ENCODE results near the gene CPNE9. TPM values are rescaled to one million over a fixed set of nuclear protein-coding genes. Genes with fewer than 3 reads are reported as not detected.

CPNE9 gene
- polyA plus RNA-seq, 2 donors: 0.05 TPM; not detected in 1

DNA sequence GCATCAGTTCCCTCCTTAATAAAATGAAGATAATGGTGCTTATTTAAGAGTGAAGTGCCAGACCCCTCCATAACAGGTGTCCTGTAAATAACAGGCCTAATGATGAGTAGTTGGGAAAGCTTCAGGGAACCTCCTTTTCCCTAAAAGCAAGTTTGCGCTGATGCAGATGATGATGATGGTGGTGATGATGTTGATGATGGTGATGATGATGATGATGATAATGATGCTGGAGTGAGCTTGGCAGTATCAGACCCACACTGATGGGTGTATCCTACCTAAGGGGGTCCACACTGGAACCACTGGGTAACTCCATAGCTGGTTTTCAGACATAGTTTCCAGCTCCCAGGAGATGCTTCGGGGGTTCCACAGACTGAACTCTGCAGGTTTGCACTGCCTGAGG, 29.9 kb upstream of the CPNE9 start:
- H3K4me3 ChIP-seq (ENCODE audit: low read depth in 1 of 2, low read length in 2 of 2): no peak overlapping the region
- H3K9me3 ChIP-seq (ENCODE audit: control insufficient read depth in 2 of 2, insufficient read depth in 1 of 2, low read depth in 1 of 2, low read length in 1 of 2): no peaks in the 10 kb centered on the region
- no peak overlapping the region for H3K27ac ChIP-seq (ENCODE audit: low read depth in 2 of 2, low read length in 1 of 2)
- H3K36me3 ChIP-seq (ENCODE audit: control insufficient read depth in 2 of 2, insufficient read depth in 2 of 2, low read length in 1 of 2): peaks cover 33 to 51% of the 10 kb centered on the region in 2 donors
- no peaks in the 10 kb centered on the region for H3K4me1 ChIP-seq (ENCODE audit: control insufficient read depth in 2 of 2, insufficient read depth in 2 of 2, low read length in 1 of 2)
- H3K27me3 ChIP-seq (ENCODE audit: control insufficient read depth in 1 of 2, insufficient read depth in 2 of 2, low read length in 2 of 2): no peaks in the 10 kb centered on the region
- WGBS, 2 donors: 95 to 98% methylated on average over 2 of the region's 2 CpGs

DNA sequence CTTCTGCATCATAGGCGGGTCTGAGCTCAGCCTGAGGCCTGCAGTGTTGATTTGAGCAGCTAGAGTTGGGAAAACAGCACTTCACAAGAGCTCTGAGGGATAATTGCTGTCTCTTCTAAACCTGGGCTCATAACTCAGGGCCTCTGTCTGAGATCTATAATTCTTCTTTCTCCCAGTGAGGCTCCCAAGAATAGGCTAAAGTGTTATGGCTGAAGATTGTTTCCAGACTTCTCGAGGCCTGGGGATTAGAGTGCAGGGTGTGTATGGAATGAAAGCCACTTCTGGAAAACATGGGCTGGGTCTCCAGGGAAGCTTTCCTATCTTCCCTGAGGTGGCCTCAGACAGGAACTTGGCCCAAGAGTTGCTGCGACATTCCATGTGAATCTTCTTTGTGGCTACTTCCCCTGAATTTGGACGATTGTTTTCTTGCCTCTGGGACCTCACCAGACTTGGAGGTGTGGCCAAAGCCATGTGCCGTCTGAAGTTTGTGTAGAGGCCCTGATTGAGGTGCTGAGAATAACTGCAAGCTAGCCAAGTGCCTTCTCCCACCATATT, 27.8 kb upstream of the CPNE9 start:
- Histone ChIP-seq H3K27me3 (ENCODE audit: control insufficient read depth in 1 of 2, insufficient read depth in 2 of 2, low read length in 2 of 2) (no peaks in the 10 kb centered on the region), H3K27ac (ENCODE audit: low read depth in 2 of 2, low read length in 1 of 2) (no peak overlapping the region), H3K9me3 (ENCODE audit: control insufficient read depth in 2 of 2, insufficient read depth in 1 of 2, low read depth in 1 of 2, low read length in 1 of 2) (no peaks in the 10 kb centered on the region), H3K4me1 (ENCODE audit: control insufficient read depth in 2 of 2, insufficient read depth in 2 of 2, low read length in 1 of 2) (no peaks in the 10 kb centered on the region), H3K4me3 (ENCODE audit: low read depth in 1 of 2, low read length in 2 of 2) (no peak overlapping the region), H3K36me3 (ENCODE audit: control insufficient read depth in 2 of 2, insufficient read depth in 2 of 2, low read length in 1 of 2) (peaks cover 45 to 61% of the 10 kb centered on the region in 2 donors)
- WGBS, 2 donors: 81 to 83% methylated on average over 5 of the region's 5 CpGs

DNA sequence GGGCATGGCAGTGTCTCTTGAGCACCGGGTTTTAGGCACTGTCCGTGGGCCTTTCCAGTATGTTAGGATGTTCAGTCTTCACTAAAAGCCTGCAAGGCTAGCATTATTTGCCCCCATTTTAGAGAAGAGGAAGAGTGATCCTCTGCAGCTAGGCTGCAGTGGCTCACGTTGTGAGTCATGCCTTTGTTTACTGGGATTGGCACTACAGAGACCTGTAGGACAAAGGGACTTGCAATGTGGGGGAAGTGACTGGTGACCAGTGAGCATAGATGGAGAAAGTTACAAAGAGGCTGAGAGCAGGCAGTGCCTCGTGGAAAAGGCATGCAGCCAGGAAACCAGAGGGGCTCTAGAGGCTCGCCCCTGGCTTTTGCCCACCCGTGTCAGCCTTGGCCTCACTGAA, 26.8 kb upstream of the CPNE9 start:
- WGBS, 2 donors: 76 to 82% methylated on average over 6 of the region's 6 CpGs
- Histone ChIP-seq H3K4me3 (ENCODE audit: low read depth in 1 of 2, low read length in 2 of 2) (no peak overlapping the region), H3K9me3 (ENCODE audit: control insufficient read depth in 2 of 2, insufficient read depth in 1 of 2, low read depth in 1 of 2, low read length in 1 of 2) (no peaks in the 10 kb centered on the region), H3K36me3 (ENCODE audit: control insufficient read depth in 2 of 2, insufficient read depth in 2 of 2, low read length in 1 of 2) (peaks cover 51 to 63% of the 10 kb centered on the region in 2 donors), H3K27ac (ENCODE audit: low read depth in 2 of 2, low read length in 1 of 2) (no peak overlapping the region), H3K27me3 (ENCODE audit: control insufficient read depth in 1 of 2, insufficient read depth in 2 of 2, low read length in 2 of 2) (no peaks in the 10 kb centered on the region), H3K4me1 (ENCODE audit: control insufficient read depth in 2 of 2, insufficient read depth in 2 of 2, low read length in 1 of 2) (no peaks in the 10 kb centered on the region)

GRCh38 chr3:9678493-9678892, 25.1 kb upstream of the CPNE9 start:
- Histone ChIP-seq H3K27me3 (ENCODE audit: control insufficient read depth in 1 of 2, insufficient read depth in 2 of 2, low read length in 2 of 2) (no peaks in the 10 kb centered on the region), H3K9me3 (ENCODE audit: control insufficient read depth in 2 of 2, insufficient read depth in 1 of 2, low read depth in 1 of 2, low read length in 1 of 2) (no peaks in the 10 kb centered on the region), H3K27ac (ENCODE audit: low read depth in 2 of 2, low read length in 1 of 2) (no peak overlapping the region), H3K36me3 (ENCODE audit: control insufficient read depth in 2 of 2, insufficient read depth in 2 of 2, low read length in 1 of 2) (peaks cover 49 to 55% of the 10 kb centered on the region in 2 donors), H3K4me3 (ENCODE audit: low read depth in 1 of 2, low read length in 2 of 2) (no peak overlapping the region), H3K4me1 (ENCODE audit: control insufficient read depth in 2 of 2, insufficient read depth in 2 of 2, low read length in 1 of 2) (no peaks in the 10 kb centered on the region)
- WGBS, 2 donors: 77 to 84% methylated on average over 3 of the region's 3 CpGs

DNA sequence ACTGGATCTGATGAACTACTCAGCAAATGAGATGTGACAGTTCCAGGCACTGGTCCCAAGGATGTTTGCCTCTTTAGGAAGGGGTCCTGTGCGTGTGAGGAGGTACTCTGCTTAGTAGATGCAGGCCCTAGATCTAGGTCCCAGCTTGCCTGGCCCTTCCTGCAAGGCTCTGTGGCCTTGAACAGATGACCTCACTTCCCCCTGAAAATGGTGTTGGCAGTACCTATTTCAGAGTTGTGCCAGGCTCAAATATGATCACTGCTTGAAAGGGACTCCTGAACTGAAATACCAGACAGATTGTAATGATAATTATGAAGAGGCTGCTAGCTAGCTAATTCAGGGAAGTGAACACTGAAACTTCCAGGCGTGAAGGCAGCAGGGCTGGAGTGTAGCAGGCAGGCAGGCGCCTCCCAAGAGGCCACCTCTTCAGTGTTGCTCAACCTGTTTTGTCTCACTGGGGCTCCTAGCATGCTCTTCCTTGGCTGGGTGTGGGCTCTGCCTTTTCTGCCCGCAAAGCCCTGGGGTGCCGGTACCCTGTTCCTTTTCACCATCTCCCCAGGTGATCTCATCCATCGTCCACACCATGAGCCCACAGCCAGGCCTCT, 24.1 kb upstream of the CPNE9 start:
- Histone ChIP-seq H3K9me3 (ENCODE audit: control insufficient read depth in 2 of 2, insufficient read depth in 1 of 2, low read depth in 1 of 2, low read length in 1 of 2) (no peaks in the 10 kb centered on the region), H3K27me3 (ENCODE audit: control insufficient read depth in 1 of 2, insufficient read depth in 2 of 2, low read length in 2 of 2) (no peaks in the 10 kb centered on the region), H3K27ac (ENCODE audit: low read depth in 2 of 2, low read length in 1 of 2) (no peak overlapping the region), H3K4me3 (ENCODE audit: low read depth in 1 of 2, low read length in 2 of 2) (no peak overlapping the region), H3K36me3 (ENCODE audit: control insufficient read depth in 2 of 2, insufficient read depth in 2 of 2, low read length in 1 of 2) (peaks cover 53 to 58% of the 10 kb centered on the region in 2 donors), H3K4me1 (ENCODE audit: control insufficient read depth in 2 of 2, insufficient read depth in 2 of 2, low read length in 1 of 2) (no peaks in the 10 kb centered on the region)
- WGBS, 2 donors: 92 to 93% methylated on average over 6 of the region's 6 CpGs

DNA sequence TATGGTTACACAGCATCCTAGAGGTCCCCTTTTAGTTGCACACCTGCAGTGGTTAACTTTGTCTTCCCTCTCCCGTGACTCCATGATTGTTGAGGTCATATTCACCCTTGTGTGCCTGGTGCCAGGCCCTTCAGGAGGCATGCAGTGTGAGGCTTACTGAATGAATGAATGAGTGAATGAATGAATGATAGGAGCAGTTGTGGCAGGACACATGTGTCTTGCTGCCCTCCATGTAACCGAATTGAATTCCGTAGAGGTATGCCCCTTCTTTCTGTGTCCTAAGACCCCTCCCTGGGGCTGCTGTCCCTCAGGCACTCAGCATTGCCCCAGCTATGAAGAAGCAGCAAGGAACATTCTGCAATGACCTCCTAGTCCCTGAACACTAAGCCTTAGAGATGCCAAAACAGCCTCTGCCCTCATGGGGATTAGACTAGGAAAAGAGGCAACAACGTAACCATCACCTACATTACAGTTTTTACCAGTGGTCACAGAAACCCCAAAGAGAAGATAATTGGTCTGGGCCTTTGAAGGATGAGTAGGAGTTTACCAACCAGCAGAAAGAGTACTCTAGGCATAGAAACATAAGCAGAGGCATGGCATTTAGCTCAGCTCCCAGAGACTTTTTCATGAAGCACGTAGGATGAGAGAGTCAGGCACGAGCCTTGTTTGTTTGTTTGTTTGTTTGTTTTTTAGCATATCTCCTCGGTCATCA, 22.5 kb upstream of the CPNE9 start:
- H3K27me3 ChIP-seq (ENCODE audit: control insufficient read depth in 1 of 2, insufficient read depth in 2 of 2, low read length in 2 of 2): no peaks in the 10 kb centered on the region
- no peaks in the 10 kb centered on the region for H3K9me3 ChIP-seq (ENCODE audit: control insufficient read depth in 2 of 2, insufficient read depth in 1 of 2, low read depth in 1 of 2, low read length in 1 of 2)
- H3K27ac ChIP-seq (ENCODE audit: low read depth in 2 of 2, low read length in 1 of 2): no peak overlapping the region
- H3K4me3 ChIP-seq (ENCODE audit: low read depth in 1 of 2, low read length in 2 of 2): no peak overlapping the region
- WGBS, 2 donors: 88 to 94% methylated on average over 7 of the region's 7 CpGs
- no peaks in the 10 kb centered on the region for H3K4me1 ChIP-seq (ENCODE audit: control insufficient read depth in 2 of 2, insufficient read depth in 2 of 2, low read length in 1 of 2)
- H3K36me3 ChIP-seq (ENCODE audit: control insufficient read depth in 2 of 2, insufficient read depth in 2 of 2, low read length in 1 of 2): peaks cover 61 to 71% of the 10 kb centered on the region in 2 donors

DNA sequence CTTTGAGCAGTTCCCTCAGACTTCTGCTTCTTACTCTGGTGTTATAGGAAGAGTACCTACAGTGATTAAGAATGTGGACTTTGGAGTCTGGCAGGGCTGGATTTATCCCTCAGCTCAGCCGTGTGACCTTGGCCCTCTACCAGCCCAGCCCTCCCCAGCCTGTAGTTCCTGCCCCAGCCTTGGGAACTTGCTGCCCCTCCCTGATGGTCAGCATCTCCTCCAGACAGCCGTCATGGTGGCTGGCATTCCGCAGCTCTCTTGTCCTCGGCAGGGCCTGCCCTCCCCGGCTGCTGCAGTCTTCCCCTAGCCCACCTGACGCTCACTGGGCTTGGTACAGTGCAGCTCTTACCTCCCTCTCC, 21.9 kb upstream of the CPNE9 start:
- H3K27me3 ChIP-seq (ENCODE audit: control insufficient read depth in 1 of 2, insufficient read depth in 2 of 2, low read length in 2 of 2): no peaks in the 10 kb centered on the region
- H3K27ac ChIP-seq (ENCODE audit: low read depth in 2 of 2, low read length in 1 of 2): no peak overlapping the region
- 71 to 89% methylated on average over 6 of the region's 6 CpGs for WGBS, 2 donors
- no peaks in the 10 kb centered on the region for H3K9me3 ChIP-seq (ENCODE audit: control insufficient read depth in 2 of 2, insufficient read depth in 1 of 2, low read depth in 1 of 2, low read length in 1 of 2)
- peaks cover 58 to 74% of the 10 kb centered on the region in 2 donors for H3K36me3 ChIP-seq (ENCODE audit: control insufficient read depth in 2 of 2, insufficient read depth in 2 of 2, low read length in 1 of 2)
- no peaks in the 10 kb centered on the region for H3K4me1 ChIP-seq (ENCODE audit: control insufficient read depth in 2 of 2, insufficient read depth in 2 of 2, low read length in 1 of 2)
- H3K4me3 ChIP-seq (ENCODE audit: low read depth in 1 of 2, low read length in 2 of 2): no peak overlapping the region

- Histone ChIP-seq H3K36me3 (ENCODE audit: control insufficient read depth in 2 of 2, insufficient read depth in 2 of 2, low read length in 1 of 2) (peaks cover 62 to 72% of the 10 kb centered on the region in 2 donors), H3K27ac (ENCODE audit: low read depth in 2 of 2, low read length in 1 of 2) (no peak overlapping the region), H3K9me3 (ENCODE audit: control insufficient read depth in 2 of 2, insufficient read depth in 1 of 2, low read depth in 1 of 2, low read length in 1 of 2) (no peaks in the 10 kb centered on the region), H3K27me3 (ENCODE audit: control insufficient read depth in 1 of 2, insufficient read depth in 2 of 2, low read length in 2 of 2) (no peaks in the 10 kb centered on the region), H3K4me1 (ENCODE audit: control insufficient read depth in 2 of 2, insufficient read depth in 2 of 2, low read length in 1 of 2) (no peaks in the 10 kb centered on the region), H3K4me3 (ENCODE audit: low read depth in 1 of 2, low read length in 2 of 2) (no peak overlapping the region)
- 78 to 93% methylated on average over 6 of the region's 6 CpGs for WGBS, 2 donors
Observed at GRCh38 chr3:9682096-9682495, 21.5 kb upstream of the CPNE9 start.

GRCh38 chr3:9683426-9683825, 20.2 kb upstream of the CPNE9 start:
- H3K27me3 ChIP-seq (ENCODE audit: control insufficient read depth in 1 of 2, insufficient read depth in 2 of 2, low read length in 2 of 2): no peaks in the 10 kb centered on the region
- H3K4me3 ChIP-seq (ENCODE audit: low read depth in 1 of 2, low read length in 2 of 2): no peak overlapping the region
- H3K9me3 ChIP-seq (ENCODE audit: control insufficient read depth in 2 of 2, insufficient read depth in 1 of 2, low read depth in 1 of 2, low read length in 1 of 2): no peaks in the 10 kb centered on the region
- no peaks in the 10 kb centered on the region for H3K4me1 ChIP-seq (ENCODE audit: control insufficient read depth in 2 of 2, insufficient read depth in 2 of 2, low read length in 1 of 2)
- 91 to 95% methylated on average over 3 of the region's 3 CpGs for WGBS, 2 donors
- H3K27ac ChIP-seq (ENCODE audit: low read depth in 2 of 2, low read length in 1 of 2): no peak overlapping the region
- peaks cover 67 to 74% of the 10 kb centered on the region in 2 donors for H3K36me3 ChIP-seq (ENCODE audit: control insufficient read depth in 2 of 2, insufficient read depth in 2 of 2, low read length in 1 of 2)
